HG02970 (cell line): ENCODE results near the gene CTXND1.

ENCODE experiments used
- ATAC-seq: cut with Tn5 transposase; IDR thresholded peaks from one replicate; pipeline ENCODE4 v1.9.1; 2021; ENCODE audit warnings: mild to moderate bottlenecking, moderate library complexity, moderate number of reproducible peaks; ENCODE audit not compliant: unreplicated experiment, low FRiP score

CTXND1 gene

GRCh38 chr15:80211976-80212375 lies 40.0 kb downstream of the CTXND1 start:
- ATAC-seq, result no peak

- no peak for ATAC-seq
These were observed 41.1 kb downstream of the CTXND1 start for GRCh38 chr15:80210611-80211573.

- ATAC-seq, result no peak
These were observed 43.0 kb downstream of the CTXND1 start for GRCh38 chr15:80208758-80209734.

- no peak for ATAC-seq
These were observed 44.1 kb downstream of the CTXND1 start for GRCh38 chr15:80207887-80208286.

- ATAC-seq, result no peak
These were observed 47.8 kb downstream of the CTXND1 start for GRCh38 chr15:80204231-80204630.

- no peak for ATAC-seq
These were observed 48.6 kb downstream of the CTXND1 start for GRCh38 chr15:80203361-80203885.

- no peak for ATAC-seq
These were observed 49.2 kb downstream of the CTXND1 start for GRCh38 chr15:80202641-80203360.

GRCh38 chr15:80202016-80202315 lies 50.0 kb downstream of the CTXND1 start:
- no peak for ATAC-seq

- no peak for ATAC-seq
These were observed 50.6 kb downstream of the CTXND1 start for GRCh38 chr15:80201256-80202015.

GRCh38 chr15:80199869-80200268 lies 52.1 kb downstream of the CTXND1 start:
- ATAC-seq, result no peak

GRCh38 chr15:80199366-80199765 lies 52.6 kb downstream of the CTXND1 start:
- ATAC-seq, result no peak

GRCh38 chr15:80194914-80195313 lies 57.1 kb downstream of the CTXND1 start:
- ATAC-seq, result no peak

GRCh38 chr15:80194186-80194585 lies 57.8 kb downstream of the CTXND1 start:
- ATAC-seq, result no peak

GRCh38 chr15:80191897-80192595 lies 60.0 kb downstream of the CTXND1 start:
- ATAC-seq, result no peak

GRCh38 chr15:80191198-80191597 lies 60.8 kb downstream of the CTXND1 start:
- ATAC-seq, result no peak

GRCh38 chr15:80188251-80188650 lies 63.8 kb downstream of the CTXND1 start:
- ATAC-seq, result no peak

GRCh38 chr15:80186597-80186996 lies 65.4 kb downstream of the CTXND1 start:
- no peak for ATAC-seq

- ATAC-seq, result no peak
These were observed 65.9 kb downstream of the CTXND1 start for GRCh38 chr15:80186066-80186465.

- no peak for ATAC-seq
These were observed 66.9 kb downstream of the CTXND1 start for GRCh38 chr15:80185152-80185551.
